HG03378 (cell line): Measurements from ENCODE around the gene ATL1.
"Not testable (repeated sequence)": the region's sequence is repeated elsewhere in the genome, so short reads cannot be mapped to it uniquely, and the experiment has no call there.

Source experiments
- ATAC-seq: cut with Tn5 transposase; IDR thresholded peaks from one replicate; pipeline ENCODE4 v1.9.1; 2021; ENCODE audit warnings: mild to moderate bottlenecking, moderate library complexity; ENCODE audit not compliant: unreplicated experiment

The ATL1 gene

GRCh38 chr14:50600849-50601248 is 40.9 kb downstream of the ATL1 start:
- no peak for ATAC-seq

GRCh38 chr14:50601394-50601793 is 41.4 kb downstream of the ATL1 start:
- no peak for ATAC-seq

GRCh38 chr14:50602035-50602434 is 42.1 kb downstream of the ATL1 start:
- ATAC-seq: no peak

DNA sequence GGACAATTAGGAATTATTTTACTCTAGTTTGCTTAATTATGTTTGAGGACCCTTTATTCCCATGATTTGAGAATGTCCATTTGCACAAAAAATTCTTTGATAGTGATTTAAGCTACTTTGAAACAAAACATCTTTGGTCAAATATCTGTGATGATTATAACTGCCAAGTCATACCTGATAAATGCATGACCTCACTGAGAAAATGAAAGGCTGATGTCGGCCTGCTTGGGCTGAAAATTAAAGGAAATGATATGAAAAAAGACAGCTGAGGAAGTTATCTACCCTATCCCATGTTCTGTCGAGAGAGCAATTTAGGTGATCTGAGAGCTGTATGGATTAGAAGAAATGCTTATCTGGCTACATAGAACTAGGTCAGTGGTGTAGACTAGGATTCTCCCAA is 43.6 kb downstream of the ATL1 start:
- ATAC-seq: no peak

DNA sequence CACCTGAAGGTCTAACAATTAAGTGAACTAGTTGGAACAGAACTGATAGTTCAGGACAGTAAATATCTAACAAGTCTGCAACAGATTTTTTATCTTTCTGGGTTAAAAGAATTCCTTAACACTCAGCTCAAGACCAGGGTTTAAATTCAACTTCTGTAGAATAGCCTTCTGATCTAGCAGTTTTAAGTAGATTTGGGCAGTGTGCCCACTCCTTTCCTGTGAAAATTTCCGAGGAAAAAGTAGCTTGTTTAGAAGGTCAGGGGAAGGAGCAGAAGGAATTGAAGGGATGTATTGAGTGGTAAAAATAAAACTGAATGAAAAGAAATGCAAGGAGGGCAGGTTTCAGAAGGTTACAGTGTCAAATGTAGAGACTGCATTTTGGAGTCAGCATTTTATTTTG is 45.8 kb downstream of the ATL1 start:
- ATAC-seq: no peak

DNA sequence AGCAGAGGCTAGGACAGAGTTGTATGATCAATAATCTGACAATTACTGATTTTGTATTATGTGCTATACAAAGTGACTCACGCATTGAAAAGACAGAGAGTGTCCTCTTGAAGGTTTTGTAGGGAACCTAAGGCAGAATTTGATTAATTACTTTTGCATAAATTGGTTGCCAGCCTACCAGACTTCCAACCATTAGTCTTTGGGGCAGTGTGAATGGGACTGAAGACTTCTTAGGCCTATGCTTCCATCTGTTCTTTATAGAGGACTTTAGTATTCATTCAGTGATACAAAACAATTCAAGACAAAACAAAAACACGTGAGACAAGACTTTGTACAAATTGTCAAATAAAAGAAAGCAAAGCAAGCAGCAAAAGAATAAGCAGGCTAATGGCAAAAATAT is 46.5 kb downstream of the ATL1 start:
- ATAC-seq: no peak

DNA sequence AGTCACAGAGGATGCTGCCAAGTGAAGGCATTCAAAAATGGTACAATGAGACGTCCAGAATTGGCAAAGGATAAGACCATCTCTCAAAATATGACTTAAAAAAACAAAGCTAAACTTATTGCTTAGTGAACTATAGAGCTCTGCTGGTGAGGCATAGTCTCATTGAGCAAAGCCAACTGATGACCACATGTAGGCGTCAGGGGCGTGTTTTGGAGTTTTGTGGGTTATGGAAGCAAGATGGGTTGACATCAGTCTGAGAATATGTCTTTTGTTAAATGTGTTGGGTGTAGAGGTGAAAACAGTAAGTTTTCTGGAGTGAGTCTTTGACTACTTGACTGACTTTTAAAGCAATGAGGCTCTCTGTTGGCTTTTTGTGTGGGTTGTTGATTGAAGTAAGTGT is 47.2 kb downstream of the ATL1 start:
- no peak for ATAC-seq

DNA sequence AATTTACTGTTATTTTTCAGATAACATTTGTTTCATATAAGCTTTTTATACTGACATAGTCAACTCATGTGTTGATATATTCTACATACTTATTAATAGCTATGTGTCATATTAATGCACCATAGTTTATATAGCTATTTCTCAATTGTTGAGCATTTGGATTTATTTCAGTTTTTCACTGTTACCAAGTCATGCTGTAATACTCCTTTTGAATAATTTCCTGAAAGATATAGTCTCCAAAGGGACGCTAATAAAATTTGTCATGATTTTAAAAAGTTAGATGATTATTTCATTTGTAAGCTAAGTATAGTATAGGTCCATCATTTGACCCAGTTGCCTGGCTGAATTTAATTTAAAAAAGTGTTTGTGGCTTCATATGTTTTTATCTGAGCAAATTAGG is 47.8 kb downstream of the ATL1 start:
- no peak for ATAC-seq

DNA sequence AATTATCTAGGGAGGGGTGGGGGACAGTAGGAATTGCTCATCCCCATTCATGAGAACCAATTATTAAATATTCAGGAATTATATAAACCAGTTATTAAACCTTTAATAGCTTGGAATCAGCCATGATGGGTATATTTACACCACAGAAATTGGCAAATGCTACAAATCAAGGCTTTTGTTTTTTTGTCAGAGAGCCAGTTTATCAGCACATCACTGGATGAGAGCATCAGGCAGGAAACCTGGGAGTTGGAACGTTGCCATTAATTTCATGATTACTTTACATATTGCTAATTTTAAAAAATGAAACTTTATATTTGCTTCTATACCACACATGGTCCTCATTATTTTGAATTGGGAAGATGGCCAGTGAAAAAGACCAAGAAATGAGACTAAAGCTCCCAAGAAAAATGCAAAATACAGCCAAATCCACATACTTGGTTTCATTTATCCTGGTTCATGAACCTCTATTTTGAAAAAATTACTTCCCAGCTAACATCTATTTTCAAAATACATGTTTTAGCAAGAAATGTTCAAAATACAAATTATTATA is 48.4 kb downstream of the ATL1 start:
- ATAC-seq: no peak

- no peak for ATAC-seq
Observed at GRCh38 chr14:50610465-50610864, 50.5 kb downstream of the ATL1 start.

DNA sequence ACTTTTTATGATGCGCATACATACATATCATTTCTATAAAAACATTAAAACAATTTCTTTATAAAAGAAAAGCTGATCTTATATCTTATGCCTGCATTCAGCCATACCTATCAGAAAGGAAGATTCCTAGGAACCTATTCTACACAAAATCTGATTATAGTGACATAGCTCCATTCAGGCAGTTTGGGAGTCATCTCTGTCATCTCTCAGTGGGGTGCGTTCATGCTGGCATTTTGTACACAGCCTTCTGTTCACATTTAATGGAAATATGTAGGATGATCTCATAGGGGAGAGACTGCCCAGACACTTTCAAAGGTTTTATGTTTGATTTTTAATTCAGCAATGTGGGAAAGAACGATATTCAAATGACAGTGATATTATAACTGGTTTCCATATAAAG is 52.9 kb downstream of the ATL1 start:
- no peak for ATAC-seq

- ATAC-seq: no peak
Observed at GRCh38 chr14:50615056-50615455, 55.1 kb downstream of the ATL1 start.

DNA sequence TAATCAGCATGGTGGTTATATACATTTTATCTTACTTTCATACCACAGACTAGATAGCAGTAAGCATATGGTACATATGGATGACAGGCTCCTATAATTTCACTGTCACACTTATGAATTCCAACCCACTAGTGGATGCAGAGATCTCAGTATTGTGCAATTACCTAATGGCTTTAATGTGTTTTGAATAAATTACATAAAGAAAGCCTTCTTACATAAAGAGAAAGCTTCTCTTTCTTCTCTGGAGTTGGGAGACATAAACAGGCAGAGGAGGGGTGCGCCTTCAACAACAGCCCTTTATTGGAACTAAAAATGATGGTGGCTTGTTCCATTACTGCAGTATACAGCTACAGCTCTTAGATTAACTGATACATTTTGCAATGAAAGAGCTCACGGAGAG is 55.6 kb downstream of the ATL1 start:
- ATAC-seq: no peak

- no peak for ATAC-seq
Observed at GRCh38 chr14:50616275-50616674, 56.3 kb downstream of the ATL1 start.

- ATAC-seq: peak; percentile 61
Observed at GRCh38 chr14:50619569-50620141, 59.7 kb downstream of the ATL1 start.

GRCh38 chr14:50620341-50620740 is 60.4 kb downstream of the ATL1 start:
- ATAC-seq: no peak

- no peak for ATAC-seq
Observed at GRCh38 chr14:50622978-50623377, 63.0 kb downstream of the ATL1 start.

- no peak for ATAC-seq
Observed at GRCh38 chr14:50624447-50624846, 64.5 kb downstream of the ATL1 start.

DNA sequence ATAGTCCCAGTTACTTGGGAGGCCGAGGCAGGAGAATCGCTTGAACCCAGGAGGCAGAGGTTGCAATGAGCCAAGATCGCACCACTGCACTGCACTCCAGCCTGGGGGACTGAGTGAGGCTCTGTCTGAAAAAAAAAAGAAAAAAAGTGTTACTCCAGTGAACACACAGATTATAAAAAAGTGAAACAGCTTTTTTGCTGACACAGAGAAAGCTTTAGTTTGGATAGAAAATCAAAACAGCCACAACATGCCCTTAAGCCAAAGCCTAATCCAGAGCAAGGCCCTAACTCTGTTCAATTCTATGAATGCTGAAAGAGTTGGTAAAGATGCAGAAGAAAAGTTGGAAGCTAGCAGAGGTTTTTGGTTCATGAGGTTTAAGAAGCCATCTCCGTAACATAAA is 65.0 kb downstream of the ATL1 start:
- ATAC-seq: not testable (repeated sequence)

GRCh38 chr14:50631408-50631821 is 71.5 kb downstream of the ATL1 start:
- ATAC-seq: no peak

DNA sequence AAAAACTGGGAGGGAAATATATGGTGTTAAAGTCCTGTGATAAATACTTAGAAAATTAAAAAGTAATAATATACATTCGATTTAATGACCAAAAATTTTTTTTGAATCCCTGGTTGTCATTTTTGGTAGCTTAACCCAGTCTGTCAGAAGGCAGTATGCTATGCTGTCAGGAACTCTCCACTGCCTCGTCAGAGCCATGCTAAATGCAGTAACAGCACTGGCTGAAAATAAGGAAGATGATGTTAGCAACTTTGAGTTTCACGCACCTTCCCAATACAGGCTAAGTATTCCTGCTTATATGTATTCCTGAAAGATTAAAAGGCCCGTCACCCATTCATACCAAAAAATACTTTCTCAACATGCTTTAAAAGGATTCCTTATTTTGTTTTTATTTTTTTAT is 74.0 kb downstream of the ATL1 start:
- ATAC-seq: no peak

GRCh38 chr14:50635141-50635540 is 75.2 kb downstream of the ATL1 start:
- ATAC-seq: no peak

DNA sequence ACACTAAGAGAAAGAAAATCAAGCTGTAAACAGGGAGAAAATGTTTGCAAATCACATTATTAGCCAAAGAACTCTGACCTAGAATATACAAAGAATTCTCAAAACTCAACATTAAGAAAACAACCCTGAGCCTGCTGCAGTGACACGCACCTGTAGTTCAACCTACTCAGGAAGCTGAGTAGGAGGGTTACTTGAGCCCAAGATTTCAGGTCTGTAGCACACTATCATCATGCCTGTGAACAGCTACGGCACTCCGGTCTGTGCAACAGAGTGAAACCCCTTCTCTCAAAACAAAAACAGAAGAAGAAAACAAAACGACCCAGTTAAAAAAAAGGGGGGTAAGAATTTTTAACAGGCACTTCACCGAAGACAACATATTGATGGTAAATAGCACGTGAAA is 87.3 kb downstream of the ATL1 start:
- ATAC-seq: peak; percentile 78
